ENCODE measurements around the gene DTWD2. TPM values are rescaled to one million over a fixed set of nuclear protein-coding genes. Genes with fewer than 3 reads are reported as not detected.
"Not testable (repeated sequence)": the region's sequence is repeated elsewhere in the genome, so short reads cannot be mapped to it uniquely, and the experiment has no call there.

The DTWD2 gene
- total RNA-seq, 2 donors from 2014 or later: 1.9 to 2.7 TPM

DNA sequence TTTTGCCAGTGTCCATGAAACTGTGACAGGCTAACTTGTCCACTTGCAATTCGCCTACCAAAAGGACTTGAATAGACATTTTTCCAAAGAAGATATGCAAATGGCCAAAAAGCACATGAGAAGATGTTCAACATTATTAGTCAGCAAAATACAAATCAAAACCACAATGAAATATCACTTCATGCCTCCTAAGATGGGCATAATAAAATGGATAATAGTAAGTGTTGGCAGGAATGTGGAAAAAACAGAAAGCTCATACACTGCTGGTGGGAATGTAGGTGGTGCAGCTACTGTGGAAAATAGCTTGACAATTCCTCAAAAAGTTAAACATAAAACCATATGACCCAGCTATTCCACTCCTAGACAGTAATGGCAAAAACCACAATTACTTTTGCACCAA lies 7.9 kb downstream of the DTWD2 start:
- Mint-ChIP-seq H3K27ac (no peak overlapping the region), H3K9me3 (no peaks in the 10 kb centered on the region), H3K36me3 (ENCODE audit: low read depth) (no peaks in the 10 kb centered on the region), H3K4me1 (no peaks in the 10 kb centered on the region), H3K27me3 (no peaks in the 10 kb centered on the region), H3K4me3 (no peak overlapping the region)
- ATAC-seq (replicated peaks): no peak

DNA sequence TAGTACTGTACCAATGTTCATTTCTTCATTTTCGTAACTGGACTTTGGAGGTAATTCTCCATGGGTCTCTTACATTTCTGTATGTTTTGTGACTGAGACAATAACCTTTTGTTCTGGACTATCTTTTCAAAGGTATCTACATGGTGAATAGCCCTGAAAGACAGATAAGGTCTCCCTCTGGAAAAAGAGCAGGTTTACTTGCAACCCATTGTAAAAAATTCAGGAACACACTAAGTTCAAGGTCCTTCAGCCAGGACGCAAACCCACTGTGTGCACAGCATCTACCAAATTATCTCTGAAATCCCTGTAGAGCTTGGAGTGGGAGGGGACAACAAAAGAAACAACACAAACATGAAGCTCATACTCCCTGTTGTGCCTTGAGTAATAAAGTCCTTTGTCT lies 8.3 kb downstream of the DTWD2 start:
- ATAC-seq (replicated peaks): no peak
- H3K36me3 Mint-ChIP-seq (ENCODE audit: low read depth): no peaks in the 10 kb centered on the region
- H3K4me1 Mint-ChIP-seq: no peaks in the 10 kb centered on the region
- no peak overlapping the region for H3K27ac Mint-ChIP-seq
- H3K27me3 Mint-ChIP-seq: no peaks in the 10 kb centered on the region
- H3K9me3 Mint-ChIP-seq: no peaks in the 10 kb centered on the region
- H3K4me3 Mint-ChIP-seq: no peak overlapping the region

DNA sequence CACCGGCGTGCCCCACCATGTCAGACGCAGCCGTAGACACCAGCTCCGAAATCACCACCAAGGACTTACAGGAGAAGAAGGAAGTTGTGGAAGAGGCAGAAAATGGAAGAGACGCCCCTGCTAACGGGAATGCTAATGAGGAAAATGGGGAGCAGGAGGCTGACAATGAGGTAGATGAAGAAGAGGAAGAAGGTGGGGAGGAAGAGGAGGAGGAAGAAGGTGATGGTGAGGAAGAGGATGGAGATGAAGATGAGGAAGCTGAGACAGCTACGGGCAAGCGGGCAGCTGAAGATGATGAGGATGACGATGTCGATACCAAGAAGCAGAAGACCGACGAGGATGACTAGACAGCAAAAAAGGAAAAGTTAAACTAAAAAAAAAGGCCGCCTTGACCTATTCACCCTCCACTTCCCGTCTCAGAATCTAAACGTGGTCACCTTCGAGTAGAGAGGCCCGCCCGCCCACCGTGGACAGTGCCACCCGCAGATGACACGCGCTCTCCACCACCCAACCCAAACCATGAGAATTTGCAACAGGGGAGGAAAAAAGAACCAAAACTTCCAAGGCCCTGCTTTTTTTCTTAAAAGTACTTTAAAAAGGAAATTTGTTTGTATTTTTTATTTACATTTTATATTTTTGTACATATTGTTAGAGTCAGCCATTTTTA lies 14.4 kb downstream of the DTWD2 start:
- H3K9me3 Mint-ChIP-seq; H3K4me1 Mint-ChIP-seq; H3K27ac Mint-ChIP-seq; H3K36me3 Mint-ChIP-seq (ENCODE audit: low read depth); H3K4me3 Mint-ChIP-seq; H3K27me3 Mint-ChIP-seq; ATAC-seq (replicated peaks): not testable (repeated sequence)

DNA sequence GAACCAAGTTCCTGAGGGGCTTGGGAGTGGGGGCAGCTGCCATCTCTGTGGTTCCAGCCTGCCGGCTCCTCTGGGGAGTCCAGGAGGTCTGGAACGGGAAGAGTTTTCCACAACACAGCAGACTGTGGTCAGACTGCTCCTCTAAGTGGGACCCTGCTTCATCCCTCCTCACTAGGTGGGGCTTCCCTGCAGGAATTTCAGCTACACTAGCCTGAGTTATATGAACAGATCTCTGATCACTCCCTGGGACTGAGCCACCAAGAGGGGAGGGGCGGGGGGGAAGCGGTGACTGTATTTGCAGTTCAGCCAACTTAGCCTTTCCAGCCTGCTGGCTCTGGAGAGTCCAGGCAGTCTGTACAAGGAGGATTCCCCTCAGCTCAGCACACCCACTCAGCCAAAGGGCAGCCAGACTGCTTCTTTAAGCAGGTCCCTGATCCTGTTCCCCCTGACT lies 19.4 kb downstream of the DTWD2 start:
- Mint-ChIP-seq H3K4me3 (no peak overlapping the region), H3K4me1 (no peaks in the 10 kb centered on the region), H3K27me3 (no peaks in the 10 kb centered on the region), H3K36me3 (ENCODE audit: low read depth) (no peaks in the 10 kb centered on the region), H3K9me3 (peaks cover 4% of the 10 kb centered on the region), H3K27ac (no peak overlapping the region)
- ATAC-seq (replicated peaks): no peak

DNA sequence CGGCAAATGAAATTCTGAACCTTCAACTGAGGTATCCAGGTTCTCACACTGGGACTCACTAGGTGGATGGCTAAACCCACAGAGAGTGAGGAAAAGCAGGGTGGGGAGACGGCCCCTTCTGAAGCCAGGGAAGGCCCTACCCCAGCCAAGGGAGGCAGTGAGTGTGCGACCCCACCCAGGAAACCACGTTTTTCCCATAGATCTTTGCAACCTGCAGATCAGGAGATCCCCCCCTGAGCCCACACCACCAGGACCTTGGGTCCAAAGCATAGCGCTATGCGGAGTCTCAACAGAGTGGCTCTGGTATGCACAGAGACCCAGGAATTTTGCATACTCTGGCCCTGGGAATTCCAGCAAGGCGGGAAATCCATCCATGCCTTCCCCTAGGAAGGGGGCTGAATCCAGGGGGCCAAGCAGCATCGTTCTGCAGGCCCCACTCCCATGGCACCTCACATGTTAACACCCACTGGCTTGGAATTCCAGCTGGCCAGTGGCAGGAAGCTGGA lies 19.9 kb downstream of the DTWD2 start:
- H3K9me3 Mint-ChIP-seq: peaks cover 4% of the 10 kb centered on the region
- H3K4me3 Mint-ChIP-seq: no peak overlapping the region
- no peak for ATAC-seq (replicated peaks)
- no peak overlapping the region for H3K27ac Mint-ChIP-seq
- H3K4me1 Mint-ChIP-seq: no peaks in the 10 kb centered on the region
- no peaks in the 10 kb centered on the region for H3K27me3 Mint-ChIP-seq
- no peaks in the 10 kb centered on the region for H3K36me3 Mint-ChIP-seq (ENCODE audit: low read depth)

DNA sequence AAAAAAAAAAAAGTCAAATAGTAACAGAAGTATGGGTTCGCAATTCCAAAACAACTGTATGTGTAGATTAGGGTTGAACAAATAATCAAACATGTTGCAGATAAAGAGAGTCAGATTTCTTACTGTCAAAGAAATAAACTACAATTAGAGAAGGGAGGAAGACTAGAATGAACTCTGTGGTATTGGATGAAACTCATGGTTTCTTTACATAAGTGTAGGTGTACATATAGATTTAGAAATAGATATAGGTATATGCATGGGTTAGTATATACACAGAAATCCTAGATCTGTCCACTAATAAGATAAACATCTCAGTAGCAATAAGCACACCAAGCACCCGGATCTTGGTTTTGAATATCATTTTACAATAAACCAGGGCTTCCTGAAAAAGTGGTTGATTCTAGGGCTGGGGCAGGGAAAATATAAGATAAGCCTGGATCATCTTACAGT lies 21.3 kb downstream of the DTWD2 start:
- Mint-ChIP-seq H3K27ac (no peak overlapping the region), H3K9me3 (no peaks in the 10 kb centered on the region), H3K36me3 (ENCODE audit: low read depth) (no peaks in the 10 kb centered on the region), H3K4me3 (no peak overlapping the region), H3K27me3 (no peaks in the 10 kb centered on the region), H3K4me1 (no peaks in the 10 kb centered on the region)
- ATAC-seq (replicated peaks): no peak

DNA sequence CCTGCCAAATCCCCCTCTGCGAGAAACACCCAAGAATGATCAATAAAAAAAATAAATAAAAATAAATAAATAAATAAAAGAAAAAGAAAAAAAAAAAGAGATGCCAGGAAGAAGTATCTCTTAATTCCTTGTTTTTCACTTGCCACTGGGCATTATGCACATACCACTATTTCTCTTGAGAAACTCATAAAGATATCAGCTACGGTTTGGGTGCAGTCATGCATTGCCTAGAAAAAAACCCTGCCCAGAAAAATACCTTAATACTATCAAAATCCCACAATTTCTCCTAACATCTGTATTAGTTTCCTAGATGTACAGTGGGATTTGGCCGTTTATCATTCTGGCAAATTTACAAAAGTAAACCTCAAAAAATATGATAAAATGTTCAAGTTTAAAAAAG lies 22.5 kb downstream of the DTWD2 start:
- Mint-ChIP-seq H3K4me3 (no peak overlapping the region), H3K4me1 (no peaks in the 10 kb centered on the region), H3K27me3 (no peaks in the 10 kb centered on the region), H3K36me3 (ENCODE audit: low read depth) (no peaks in the 10 kb centered on the region), H3K27ac (no peak overlapping the region), H3K9me3 (no peaks in the 10 kb centered on the region)
- no peak for ATAC-seq (replicated peaks)

DNA sequence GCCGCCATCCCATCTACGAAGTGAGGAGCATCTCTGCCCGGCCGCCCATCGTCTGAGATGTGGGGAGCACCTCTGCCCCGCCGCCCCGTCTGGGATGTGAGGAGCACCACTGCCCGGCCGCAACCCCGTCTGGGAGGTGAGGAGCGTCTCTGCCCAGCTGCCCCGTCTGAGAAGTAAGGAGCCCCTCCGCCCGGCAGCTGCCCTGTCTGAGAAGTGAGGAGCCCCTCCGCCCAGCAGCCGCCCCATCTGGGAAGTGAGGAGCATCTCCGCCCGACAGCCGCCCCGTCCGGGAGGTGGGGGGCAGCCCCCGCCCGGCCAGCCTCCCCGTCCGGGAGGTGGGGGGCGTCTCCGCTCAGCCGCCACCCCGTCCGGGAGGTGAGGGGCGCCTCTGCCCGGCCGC lies 23.4 kb downstream of the DTWD2 start:
- not testable (repeated sequence) for H3K27me3 Mint-ChIP-seq; ATAC-seq (replicated peaks)

DNA sequence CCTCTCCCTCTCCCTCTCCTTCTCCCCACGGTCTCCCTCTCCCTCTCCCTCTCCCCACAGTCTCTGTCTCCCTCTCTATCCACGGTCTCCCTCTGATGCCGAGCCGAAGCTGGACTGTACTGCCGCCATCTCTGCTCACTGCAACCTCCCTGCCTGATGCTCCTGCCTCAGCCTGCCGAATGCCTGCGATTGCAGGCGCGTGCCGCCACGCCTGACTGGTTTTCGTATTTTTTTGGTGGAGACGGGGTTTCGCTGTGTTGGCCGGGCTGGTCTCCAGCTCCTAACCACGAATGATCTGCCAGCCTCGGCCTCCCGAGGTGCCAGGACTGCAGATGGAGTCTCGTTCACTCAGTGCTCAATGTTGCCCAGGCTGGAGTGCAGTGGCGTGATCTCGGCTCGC lies 24.0 kb downstream of the DTWD2 start:
- H3K9me3 Mint-ChIP-seq; H3K4me1 Mint-ChIP-seq; ATAC-seq (replicated peaks); H3K27ac Mint-ChIP-seq; H3K4me3 Mint-ChIP-seq; H3K27me3 Mint-ChIP-seq; H3K36me3 Mint-ChIP-seq (ENCODE audit: low read depth): not testable (repeated sequence)

More for the DNA sequence above, 23.4 kb downstream of the DTWD2 start:
- not testable (repeated sequence) for H3K27ac Mint-ChIP-seq; H3K4me3 Mint-ChIP-seq; H3K4me1 Mint-ChIP-seq; H3K9me3 Mint-ChIP-seq; H3K36me3 Mint-ChIP-seq (ENCODE audit: low read depth)

DNA sequence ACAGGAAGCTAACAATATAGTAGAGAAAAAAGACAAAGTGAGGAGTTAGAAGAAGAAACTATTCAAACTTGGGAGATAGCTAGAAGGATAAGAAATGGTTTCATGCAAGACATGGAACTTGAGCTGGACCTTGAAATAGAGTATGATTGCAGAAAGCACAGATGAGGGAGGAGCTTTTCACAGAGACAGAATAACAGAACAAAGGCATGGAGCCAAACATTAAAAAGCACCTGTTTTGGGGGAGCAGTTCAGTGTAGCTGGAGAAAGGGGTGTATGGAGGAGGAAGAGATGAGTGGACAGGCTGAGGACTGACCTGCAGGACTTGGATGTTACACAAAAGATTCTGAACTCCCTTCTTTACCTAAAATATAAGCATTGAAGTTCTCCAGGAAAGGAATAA lies 25.2 kb downstream of the DTWD2 start:
- no peaks in the 10 kb centered on the region for H3K9me3 Mint-ChIP-seq
- H3K36me3 Mint-ChIP-seq (ENCODE audit: low read depth): peaks cover 4% of the 10 kb centered on the region
- ATAC-seq (replicated peaks): no peak
- no peaks in the 10 kb centered on the region for H3K4me1 Mint-ChIP-seq
- no peak overlapping the region for H3K27ac Mint-ChIP-seq
- no peak overlapping the region for H3K4me3 Mint-ChIP-seq
- no peaks in the 10 kb centered on the region for H3K27me3 Mint-ChIP-seq

DNA sequence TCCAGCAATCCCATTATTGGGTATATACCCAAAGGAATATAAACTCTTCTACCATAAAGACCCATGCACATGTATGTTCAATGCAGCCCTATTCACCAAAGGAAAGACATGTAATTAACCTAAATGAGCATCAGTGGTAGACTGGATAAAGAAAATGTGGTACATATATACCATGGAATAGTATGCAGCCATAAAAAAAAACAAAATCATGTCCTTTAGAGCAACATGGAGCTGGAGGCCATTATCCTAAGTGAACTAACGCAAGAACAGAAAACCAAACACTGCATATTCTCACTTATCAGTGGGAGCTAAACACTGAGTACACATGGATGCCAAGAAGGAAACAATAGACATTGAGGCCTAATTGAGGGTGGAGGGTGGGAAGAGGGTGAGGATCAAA lies 27.8 kb downstream of the DTWD2 start:
- no peak for ATAC-seq (replicated peaks)
- no peaks in the 10 kb centered on the region for H3K9me3 Mint-ChIP-seq
- H3K27ac Mint-ChIP-seq: no peak overlapping the region
- H3K4me1 Mint-ChIP-seq: no peaks in the 10 kb centered on the region
- H3K36me3 Mint-ChIP-seq (ENCODE audit: low read depth): peaks cover 4% of the 10 kb centered on the region
- H3K4me3 Mint-ChIP-seq: no peak overlapping the region
- H3K27me3 Mint-ChIP-seq: no peaks in the 10 kb centered on the region

DNA sequence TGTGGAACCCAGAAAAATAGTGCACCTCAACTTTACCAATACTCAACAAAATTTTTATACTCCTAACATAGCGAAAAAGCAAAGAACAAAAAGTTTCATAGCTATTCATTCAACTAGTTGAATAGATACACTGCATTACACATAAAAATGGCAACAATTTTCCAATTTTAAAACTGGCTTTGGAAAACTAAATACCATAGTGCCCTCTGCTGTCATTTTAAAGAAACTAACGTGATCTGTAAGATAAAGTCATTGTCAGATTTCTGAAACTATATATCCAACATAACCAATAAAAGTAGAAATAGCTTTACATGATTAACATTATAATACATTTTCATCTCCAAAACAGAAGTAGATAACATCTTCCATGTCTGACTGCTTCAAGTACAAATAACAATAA lies 31.6 kb downstream of the DTWD2 start:
- ATAC-seq (replicated peaks): no peak
- no peak overlapping the region for H3K4me3 Mint-ChIP-seq
- no peaks in the 10 kb centered on the region for H3K9me3 Mint-ChIP-seq
- H3K4me1 Mint-ChIP-seq: no peaks in the 10 kb centered on the region
- H3K27me3 Mint-ChIP-seq: no peaks in the 10 kb centered on the region
- H3K27ac Mint-ChIP-seq: no peak overlapping the region
- peaks cover 4% of the 10 kb centered on the region for H3K36me3 Mint-ChIP-seq (ENCODE audit: low read depth)

DNA sequence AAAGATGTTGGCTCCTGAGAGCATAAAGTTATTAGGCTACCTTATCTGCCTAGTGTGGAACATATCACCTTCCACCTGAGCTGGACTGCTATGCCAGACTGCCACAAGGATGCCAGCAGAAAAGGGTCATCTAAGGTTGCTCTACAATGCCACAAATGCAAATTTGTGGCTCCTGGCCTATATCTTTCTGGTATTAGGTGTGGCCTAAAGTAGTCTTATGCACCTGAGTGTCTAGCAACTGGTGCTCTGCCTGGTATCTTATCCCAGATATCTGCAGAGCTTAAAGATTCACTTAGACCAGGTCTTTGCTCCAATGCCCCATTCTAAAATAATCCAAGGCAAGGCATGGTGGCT lies 34.7 kb downstream of the DTWD2 start:
- ATAC-seq (replicated peaks): no peak
- no peaks in the 10 kb centered on the region for H3K36me3 Mint-ChIP-seq (ENCODE audit: low read depth)
- no peak overlapping the region for H3K27ac Mint-ChIP-seq
- no peaks in the 10 kb centered on the region for H3K4me1 Mint-ChIP-seq
- no peaks in the 10 kb centered on the region for H3K27me3 Mint-ChIP-seq
- H3K9me3 Mint-ChIP-seq: no peaks in the 10 kb centered on the region
- no peak overlapping the region for H3K4me3 Mint-ChIP-seq

DNA sequence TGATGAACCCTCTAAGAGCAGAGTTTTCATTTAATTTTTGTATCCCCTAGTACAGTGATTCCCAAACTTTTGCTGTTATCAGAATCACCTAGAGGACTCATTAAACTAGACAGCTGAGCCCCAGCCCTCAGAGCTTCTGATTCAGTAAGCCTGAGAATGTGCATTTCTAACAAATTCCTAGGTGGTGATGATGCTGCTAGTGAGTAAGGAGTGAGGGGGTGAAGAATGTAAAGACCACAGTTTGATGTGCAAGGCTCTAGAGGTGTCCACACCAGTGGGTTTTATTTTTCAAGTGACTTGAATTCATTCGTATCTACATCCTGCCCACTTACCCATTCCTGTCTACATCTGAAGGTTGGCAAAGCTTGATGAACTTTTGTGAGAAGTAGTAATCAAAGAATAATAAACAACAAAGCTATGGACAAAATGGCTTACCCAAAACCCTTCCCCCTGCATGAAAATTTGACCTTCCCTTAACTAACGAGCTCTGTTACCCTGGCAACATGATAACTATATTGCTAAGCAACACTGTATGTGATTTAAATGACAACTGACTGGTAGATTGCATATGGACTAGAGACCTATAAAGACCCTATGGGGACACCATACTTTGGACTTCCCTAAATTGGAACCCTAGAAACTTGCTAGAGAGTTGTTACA lies 35.2 kb downstream of the DTWD2 start:
- Mint-ChIP-seq H3K27me3 (no peaks in the 10 kb centered on the region), H3K27ac (no peak overlapping the region), H3K4me3 (no peak overlapping the region), H3K9me3 (no peaks in the 10 kb centered on the region), H3K36me3 (ENCODE audit: low read depth) (no peaks in the 10 kb centered on the region), H3K4me1 (no peaks in the 10 kb centered on the region)
- no peak for ATAC-seq (replicated peaks)

DNA sequence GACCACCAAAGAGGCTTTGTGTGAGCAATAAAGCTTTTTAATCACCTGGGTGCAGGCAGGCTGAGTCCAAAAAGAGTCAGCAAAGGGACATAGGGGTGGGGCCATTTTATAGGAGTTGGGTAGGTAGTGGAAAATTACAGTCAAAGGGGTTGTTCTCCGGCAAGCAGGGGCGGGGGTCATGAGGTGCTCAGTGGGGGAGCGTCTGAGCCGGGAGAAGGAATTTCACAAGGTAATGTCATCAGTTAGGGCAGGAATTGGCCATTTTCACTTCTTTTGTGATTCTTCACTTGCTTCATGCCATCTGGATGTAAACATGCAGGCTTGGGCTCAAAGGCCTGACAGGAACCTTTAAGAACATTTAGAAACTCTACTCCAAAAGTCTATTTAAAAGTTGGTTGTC lies 36.0 kb downstream of the DTWD2 start:
- not testable (repeated sequence) for ATAC-seq (replicated peaks); H3K36me3 Mint-ChIP-seq (ENCODE audit: low read depth); H3K4me1 Mint-ChIP-seq; H3K4me3 Mint-ChIP-seq; H3K27me3 Mint-ChIP-seq; H3K27ac Mint-ChIP-seq; H3K9me3 Mint-ChIP-seq

All from activated T-helper 17 cell treated with anti-CD3 and anti-CD28 coated beads, Interleukin-2, amount 50 U/mL, for 72 hours (primary cell).